Middle frontal gyrus (tissue), 1 donor: Measurements from ENCODE around the gene TPSD1.
"Not testable (repeated sequence)": the region's sequence is repeated elsewhere in the genome, so short reads cannot be mapped to it uniquely, and the experiment has no call there.

Experiments used
- DNase-seq: peaks from one replicate; pipeline ENCODE4 v3.0.0-alpha.2; 2015; ENCODE audit warnings: low spot score; ENCODE audit errors: extremely low spot score

TPSD1 gene

DNA sequence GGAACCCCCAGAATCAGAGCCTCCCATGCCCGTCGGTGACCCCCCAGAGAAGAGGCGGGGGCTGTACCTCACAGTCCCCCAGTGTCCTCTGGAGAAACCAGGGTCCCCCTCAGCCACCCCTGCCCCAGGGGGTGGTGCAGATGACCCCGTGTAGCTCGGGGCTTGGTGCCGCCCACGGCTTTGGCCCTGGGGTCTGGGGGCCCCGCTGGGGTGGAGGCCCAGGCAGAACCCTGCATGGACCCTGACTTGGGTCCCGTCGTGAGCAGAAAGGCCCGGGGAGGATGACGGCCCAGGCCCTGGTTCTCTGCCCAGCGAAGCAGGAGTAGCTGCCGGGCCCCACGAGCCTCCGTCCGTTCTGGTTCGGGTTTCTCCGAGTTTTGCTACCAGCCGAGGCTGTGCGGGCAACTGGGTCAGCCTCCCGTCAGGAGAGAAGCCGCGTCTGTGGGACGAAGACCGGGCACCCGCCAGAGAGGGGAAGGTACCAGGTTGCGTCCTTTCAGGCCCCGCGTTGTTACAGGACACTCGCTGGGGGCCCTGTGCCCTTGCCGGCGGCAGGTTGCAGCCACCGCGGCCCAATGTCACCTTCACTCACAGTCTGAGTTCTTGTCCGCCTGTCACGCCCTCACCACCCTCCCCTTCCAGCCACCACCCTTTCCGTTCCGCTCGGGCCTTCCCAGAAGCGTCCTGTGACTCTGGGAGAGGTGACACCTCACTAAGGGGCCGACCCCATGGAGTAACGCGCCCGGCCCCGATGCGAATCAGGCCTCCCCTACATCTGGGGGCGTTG lies 34.8 kb upstream of the TPSD1 start:
- no peak for DNase-seq

DNA sequence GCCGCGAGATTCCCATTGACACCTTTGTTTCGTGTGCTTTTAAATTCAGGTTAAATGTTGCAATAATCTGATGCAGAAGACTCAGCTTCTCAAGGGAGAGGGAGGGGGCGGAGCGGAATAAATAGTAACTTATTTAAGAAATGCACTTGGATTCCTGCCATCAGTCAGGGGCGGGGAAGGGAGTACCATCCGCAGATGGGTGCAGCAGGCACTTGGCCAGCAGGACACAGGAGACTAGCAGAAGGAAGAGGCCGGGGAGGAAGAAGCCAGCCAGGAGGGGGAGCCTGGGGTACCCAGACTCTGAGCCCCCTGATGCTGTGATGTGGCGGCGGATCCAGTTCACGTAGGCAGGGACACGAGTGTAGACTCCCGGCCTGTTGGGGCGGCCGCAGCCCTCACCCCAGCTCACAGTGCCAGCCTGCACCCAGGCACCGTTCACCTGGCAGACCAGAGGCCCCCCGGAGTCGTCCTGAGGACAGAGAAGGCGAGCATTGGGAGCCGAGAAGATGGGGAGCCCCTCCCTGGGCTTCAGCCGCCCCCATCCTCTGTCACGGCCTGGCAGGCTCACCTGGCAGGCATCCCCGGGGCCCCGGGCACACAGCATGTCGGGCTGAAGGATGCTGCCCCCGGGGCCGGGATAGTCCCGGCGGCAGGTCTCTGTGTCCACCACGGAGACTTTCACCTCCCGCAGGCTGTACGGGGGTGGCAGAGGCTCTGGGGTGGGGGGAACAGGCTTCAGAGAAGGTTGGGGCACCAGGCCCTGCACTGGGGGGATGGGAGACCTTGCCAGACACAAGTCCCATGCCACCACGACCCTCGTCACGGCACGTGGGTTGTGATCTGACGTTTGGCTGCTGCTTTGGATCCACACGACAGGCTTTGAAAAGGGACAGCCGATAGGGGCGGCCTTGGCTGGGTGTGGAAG lies 34.0 kb upstream of the TPSD1 start:
- DNase-seq, result no peak

DNA sequence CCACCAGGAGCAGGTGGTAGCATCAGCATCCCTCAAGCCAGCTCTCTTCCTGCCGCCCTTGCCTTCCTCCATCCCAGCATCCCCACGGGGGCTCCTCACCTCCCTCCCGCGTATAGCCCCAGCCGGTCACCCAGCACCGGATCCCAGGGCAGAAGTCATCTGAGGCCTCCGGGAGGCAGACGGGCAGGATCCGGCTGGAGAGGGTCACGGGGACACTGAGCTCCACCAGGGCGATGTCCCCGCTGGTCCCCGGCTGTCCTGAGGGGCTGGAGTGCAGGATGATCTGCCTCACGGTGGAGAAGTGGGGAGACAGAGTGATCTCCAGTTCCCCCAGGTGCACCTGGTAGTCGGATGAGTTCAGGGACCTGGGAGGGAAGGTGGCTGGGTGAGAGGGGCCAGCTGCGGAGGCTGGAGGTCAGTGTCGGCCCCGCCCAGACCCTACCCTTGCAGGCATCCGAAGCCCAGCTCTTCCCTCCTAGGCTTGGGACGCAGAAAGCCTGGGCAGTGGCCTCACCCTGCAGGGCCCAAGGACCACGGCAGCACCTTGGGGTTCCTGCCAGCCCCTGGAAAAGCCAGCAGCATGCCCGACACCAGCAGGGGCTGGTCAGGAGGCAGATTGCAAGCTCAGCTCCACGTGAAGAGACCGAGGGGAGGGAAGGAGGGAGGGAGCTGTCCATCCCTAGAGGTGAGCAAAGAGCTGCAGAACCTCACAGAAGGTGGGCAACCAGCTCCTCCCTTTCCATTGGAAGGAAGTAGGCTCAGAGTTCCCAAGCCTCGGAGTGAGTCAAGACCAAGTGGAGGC lies 33.1 kb upstream of the TPSD1 start:
- no peak for DNase-seq

DNA sequence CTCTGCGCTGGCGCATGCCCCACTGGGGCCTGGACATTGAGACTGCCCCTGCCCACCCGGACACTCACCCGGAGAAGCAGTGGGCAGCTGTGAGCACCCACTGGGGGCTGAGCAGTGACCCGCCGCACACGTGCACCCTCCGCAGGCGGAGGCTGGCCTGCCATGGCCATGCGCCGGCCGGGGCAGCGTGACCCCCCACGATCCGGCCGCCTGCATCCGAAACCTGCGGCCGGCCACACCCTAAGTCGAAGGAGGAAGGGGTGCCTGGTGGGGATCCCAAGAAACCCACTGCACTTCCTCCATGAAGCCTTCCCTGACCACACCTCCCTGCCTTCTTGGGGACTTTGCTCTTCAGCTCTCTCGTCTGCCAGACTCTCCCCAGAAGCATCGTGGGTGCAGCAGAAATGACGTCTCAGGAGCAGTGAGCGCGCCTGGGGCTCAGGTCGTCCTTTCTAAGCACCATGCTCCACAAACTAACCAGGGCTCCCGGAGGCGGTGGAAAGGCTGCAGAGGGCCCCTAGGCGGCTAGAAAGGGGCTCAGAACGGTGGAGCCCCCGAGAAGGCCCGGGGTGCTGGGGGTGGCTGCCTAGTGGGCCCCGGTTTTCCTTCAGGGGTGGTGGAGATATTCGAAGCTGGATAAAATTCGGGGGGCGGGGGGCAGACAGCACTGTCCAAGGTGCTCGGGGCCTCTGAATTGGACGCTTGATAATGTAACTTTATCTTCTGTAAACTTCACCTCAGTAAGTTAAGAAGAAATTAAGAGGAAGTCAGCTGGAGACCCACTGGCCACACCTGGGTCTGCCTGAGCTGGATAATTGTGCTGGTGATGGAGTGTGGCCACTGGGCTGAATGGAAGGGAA lies 32.3 kb upstream of the TPSD1 start:
- DNase-seq, result no peak

DNA sequence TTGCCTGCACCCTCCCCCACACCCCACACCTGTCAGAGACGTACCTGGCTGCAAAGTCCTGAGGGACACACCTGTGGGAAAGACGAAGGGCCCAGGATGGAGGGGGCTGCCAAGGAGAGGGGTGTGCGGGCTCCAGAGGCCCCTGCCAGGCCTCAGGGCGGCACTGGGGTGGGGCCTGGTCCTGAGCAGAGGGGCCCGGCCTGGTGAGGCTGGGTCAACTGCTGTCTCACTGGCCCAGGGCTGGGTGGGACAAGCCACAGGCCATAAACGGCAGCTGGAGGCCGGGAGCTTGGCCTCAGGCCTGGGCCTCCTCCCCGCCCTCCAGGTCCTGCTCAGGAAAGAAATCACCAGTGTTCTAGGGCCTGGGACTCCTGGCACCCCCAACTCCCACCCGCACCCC lies 31.3 kb upstream of the TPSD1 start:
- DNase-seq, result no peak

DNA sequence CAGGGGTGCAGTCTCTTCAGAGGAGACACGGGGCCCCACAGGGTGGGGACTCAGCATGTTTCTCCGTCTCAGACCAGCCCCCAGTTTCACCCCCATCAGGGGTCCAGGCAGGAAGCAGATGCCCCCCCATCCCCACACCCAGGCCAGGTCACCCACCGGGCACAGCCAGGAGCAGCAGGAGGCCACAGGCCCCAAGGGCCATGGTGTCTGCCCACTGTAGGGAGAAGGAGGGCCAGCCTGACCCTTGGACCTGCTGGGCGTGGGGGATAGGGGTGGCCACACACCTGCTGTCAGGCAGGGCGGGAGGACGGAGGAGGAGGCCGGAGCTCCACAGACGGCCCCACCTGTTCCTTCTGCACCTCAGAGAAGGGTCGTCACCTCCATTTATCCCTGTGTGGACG lies 30.8 kb upstream of the TPSD1 start, which contains the start of gene TPSG1:
TPSG1 (minus strand) TSS at position 218 of the 401 bp plus-strand sequence; CDS start at position 202, 16 bp downstream.
- no peak for DNase-seq

DNA sequence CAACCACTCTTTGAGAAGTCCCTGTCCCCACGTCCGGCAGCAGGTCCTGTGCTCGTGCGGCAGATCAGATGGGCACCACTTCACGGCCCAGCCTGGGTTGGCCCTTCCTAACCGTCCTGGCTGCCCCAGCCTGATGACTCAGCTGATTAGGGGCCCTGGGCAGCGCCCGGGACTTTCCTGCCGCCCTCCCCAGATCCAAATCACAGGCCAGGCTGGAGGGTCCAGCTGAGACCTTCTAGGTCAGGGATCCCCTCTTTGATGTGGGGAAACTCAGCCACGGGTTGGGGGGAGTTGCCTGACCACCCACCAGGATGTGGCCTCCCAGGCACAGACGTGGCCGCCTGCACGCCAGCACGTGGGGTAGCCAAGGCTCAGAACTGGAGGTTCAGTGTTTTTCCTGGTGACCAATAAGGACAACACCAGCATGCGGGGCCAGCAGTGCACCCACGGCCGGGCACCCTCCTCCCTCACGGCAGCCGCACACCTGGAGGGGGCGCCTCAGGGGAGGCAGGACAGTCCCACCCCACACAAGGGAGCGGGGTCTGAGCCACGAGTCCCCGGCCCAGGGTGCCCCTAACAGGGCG lies 30.0 kb upstream of the TPSD1 start:
- DNase-seq, result not testable (repeated sequence)

DNA sequence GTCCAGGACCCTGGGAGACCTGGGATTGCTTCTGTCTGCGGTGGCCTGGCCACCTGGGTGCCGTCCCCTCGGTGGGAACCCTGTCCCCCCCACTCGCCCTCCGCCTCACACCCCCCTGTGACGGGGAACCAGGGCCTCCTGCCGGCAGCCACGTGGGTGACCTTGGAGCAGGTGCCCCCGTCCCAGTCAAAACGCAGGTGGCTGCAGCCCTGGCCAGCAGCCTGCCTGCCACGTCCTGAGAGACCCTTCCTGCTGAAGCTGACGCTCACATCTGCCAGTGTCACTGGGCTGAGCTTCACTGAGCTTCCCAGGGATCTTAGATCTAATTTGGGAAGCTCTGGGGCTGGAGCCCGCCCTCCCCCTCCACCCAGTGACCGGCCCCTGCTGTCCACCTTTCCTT lies 29.2 kb upstream of the TPSD1 start:
- not testable (repeated sequence) for DNase-seq

DNA sequence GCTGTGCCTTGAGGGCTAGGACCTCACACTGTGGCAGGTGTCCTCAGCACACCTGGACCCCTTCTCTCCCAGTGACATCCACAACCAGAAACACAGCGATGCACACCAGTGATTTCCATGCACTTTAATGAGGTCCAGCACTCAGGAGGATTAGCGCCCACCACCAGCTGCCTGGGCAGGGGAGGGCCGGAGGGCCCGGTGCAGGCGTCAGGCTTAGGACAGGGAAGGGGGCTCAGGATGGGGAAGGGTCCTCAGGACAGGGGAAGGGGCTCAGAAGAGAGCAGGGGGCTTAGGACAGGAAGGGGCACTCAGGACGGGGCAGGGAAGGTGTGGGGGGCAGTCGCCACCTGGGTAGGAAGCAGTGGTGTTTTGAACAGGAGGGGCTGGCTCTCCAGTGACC lies 27.6 kb upstream of the TPSD1 start:
- DNase-seq, result not testable (repeated sequence)

DNA sequence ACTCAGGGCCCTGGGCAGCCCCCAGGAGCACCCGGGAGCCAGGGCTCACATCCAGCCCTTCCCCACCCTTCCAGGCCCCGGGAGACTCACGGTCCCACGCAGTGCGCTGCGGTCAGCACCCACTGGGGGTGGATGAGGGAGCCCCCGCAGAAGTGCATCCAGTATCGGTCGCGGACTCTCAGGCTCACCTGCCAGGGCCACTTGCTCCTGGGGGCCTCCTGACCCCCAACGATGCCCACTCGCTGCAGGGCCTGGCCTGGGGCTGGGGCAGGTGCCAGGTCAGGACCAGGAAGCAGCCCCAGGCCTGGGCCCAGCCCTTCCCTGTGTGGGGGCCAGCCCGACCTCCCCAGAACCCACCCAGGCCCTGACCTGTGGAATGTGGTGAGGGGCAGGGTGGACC lies 26.4 kb upstream of the TPSD1 start:
- not testable (repeated sequence) for DNase-seq

DNA sequence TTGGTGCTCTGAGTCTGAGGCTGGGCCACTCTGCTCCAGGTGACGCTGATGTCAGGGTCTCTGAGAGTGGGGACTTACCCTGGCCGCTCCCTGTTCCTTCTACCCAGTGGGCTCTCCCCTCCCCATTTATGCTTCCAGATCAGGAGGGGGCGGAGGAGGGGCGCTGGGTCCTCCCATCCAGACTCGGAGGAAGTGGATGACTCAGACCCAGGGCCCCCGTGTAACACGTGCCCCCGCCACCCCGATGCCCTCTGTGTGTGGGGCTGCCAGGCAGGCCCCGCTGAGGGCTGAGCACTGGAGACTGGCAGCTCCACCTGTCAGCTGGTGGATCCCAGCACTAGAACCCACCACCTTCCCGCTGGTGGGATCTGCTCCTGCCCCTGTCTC lies 25.8 kb upstream of the TPSD1 start, which contains the start of gene TPSB2:
TPSB2 (minus strand) TSS at position 101 of the 387 bp plus-strand sequence. CDS start 233 bp downstream, outside the sequence.
- DNase-seq, result not testable (repeated sequence)

DNA sequence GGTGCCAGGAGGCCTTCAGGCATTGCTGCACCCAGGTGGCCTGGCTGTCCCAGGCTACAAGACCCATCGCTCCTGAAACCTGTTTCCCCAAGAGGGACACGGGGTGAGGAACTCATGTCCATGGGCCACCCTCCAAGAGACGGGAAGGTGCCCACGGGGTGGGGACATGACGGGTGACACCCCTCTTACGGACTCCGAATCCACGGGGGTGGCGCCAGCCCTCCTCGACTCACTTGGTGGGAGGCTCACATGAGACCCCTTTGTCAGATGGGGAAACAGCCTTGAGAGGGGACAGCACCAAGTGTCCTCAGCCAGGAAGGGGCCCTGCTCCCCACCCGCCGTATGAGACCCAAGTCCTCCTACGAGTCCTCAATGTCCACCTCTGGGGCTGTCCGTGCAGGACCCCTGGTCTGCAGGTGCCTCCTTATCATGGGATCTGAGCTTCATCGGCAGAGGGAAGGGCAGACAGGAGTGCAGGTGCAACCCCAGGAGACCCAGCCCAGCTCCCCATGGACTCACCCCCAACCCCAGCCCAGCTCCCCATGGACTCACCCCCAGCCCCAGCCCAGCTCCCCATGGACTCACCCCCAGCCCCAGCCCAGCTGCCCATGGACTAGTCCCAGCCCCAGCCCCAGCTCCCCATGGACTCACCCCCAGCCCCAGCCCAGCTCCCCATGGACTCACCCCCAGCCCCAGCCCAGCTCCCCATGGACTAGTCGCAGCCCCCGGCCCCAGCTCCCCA lies 25.2 kb upstream of the TPSD1 start:
- not testable (repeated sequence) for DNase-seq

DNA sequence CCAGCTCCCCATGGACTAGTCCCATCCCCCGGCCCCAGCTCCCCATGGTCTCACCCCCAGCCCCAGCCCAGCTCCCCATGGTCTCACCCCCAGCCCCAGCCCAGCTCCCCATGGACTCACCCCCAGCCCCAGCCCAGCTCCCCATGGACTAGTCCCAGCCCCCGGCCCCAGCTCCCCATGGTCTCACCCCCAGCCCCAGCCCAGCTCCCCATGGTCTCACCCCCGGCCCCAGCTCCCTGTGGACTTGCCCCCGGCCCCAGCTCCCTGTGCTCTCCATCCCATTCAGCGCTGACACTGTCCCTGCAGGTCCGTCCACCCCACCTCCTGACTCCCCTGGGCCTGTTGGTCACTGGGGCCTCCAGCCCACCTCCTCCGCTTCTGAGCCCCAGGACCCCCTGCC lies 24.6 kb upstream of the TPSD1 start:
- DNase-seq, result not testable (repeated sequence)

DNA sequence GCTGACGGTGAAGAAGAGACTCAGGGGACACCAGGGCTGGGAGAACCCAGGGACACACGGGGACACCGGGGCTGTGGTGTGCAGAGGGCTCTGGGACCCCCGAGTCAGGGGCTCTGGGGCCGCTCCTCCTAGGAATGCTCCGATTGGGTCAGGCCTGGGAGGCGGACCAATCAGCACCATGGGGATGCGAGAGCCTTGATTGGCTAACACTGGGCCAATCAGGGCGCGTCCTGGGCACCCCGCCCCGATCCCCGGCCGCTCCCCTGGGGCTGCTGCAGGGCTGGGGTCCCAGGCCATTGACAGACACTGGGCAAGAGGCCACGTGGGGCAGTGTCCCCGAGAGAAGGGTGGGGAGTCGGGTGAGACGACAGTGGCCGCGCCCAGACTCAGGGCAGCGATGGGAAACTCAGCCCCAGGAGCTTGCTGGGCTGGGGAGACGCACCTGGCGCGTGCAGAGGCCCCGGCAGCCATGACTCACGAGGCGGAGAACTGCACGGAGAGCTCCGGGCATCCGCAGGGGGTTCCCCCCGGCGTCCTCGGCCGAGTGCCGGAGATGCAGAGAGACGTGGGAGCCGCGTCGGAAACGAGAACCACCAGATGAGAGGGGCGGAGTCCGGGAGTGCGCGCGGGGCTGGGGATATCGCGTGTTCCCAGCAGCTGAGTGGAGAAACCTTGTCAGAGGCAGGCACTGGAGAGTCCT lies 23.7 kb upstream of the TPSD1 start:
- not testable (repeated sequence) for DNase-seq

DNA sequence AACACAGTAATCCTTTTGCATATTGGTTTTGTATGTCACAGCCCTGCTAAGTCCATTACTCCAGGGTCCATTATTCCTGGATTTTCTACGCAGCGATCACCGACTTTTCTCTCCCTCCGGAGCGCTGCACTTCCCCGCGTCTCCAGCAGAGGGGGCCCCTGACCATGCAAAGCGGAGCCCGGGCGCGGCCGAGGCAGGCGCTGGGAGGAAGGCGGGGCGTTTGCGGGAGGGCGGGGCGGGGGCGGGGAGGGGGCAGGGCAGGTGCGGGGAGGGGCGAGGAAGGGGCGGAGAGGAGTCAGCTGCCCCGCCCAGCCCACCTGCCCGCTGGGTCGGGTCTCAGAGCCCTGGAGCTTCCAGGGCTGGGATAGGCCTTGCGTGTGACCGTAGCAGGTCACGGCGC lies 19.2 kb upstream of the TPSD1 start:
- not testable (repeated sequence) for DNase-seq

DNA sequence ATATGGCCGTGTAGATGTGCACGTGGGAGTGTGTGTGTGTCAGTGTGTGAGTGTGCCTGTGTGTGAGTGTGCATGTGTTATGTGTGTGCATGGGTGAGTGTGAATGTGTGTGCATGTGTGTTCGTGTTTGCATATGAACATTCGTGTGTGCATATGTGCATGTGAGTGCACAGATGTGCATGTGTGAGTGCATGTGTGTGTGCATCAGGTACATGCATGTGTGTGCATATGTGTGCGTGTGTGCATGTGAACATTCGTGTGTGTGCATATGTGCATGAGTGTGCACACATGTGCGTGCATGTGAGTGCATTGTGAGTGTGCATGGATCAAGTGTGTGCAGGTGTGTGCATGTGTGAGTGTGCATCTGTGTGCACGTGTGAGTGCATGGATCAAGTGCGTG lies 17.9 kb upstream of the TPSD1 start:
- DNase-seq, result no peak

DNA sequence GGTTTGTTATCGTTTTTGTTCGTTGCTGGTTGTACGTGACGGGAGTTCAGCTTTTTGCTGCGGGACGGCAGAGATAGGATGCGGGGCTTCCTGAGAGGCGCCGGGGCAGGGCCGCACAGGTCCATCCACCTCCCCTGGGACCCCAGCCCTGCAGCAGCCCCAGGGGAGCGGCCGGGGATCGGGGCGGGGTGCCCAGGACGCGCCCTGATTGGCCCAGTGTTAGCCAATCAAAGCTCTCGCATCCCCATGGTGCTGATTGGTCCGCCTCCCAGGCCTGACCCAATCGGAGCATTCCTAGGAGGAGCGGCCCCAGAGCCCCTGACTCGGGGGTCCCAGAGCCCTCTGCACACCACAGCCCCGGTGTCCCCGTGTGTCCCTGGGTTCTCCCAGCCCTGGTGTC lies 17.0 kb upstream of the TPSD1 start:
- DNase-seq, result not testable (repeated sequence)

DNA sequence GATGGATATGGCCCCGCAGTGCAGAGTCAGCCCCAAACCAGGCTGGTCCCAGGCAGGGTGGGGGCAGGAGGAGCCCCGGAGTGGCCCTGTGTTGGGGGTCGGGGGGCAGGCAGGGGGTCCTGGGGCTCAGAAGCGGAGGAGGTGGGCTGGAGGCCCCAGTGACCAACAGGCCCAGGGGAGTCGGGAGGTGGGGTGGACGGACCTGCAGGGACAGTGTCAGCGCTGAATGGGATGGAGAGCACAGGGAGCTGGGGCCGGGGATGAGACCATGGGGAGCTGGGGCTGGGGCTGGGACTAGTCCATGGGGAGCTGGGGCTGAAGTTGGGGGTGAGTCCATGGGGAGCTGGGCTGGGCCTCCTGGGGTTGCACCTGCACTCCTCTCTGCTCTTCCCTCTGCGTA lies 16.3 kb upstream of the TPSD1 start:
- not testable (repeated sequence) for DNase-seq

DNA sequence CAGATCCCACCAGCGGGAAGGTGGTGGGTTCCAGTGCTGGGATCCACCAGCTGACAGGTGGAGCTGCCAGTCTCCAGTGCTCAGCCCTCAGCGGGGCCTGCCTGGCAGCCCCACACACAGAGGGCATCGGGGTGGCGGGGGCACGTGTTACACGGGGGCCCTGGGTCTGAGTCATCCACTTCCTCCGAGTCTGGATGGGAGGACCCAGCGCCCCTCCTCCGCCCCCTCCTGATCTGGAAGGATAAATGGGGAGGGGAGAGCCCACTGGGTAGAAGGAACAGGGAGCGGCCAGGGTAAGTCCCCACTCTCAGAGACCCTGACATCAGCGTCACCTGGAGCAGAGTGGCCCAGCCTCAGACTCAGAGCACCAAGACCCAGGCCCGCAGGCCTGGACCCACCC lies 15.4 kb upstream of the TPSD1 start, which contains the start of gene TPSAB1:
TPSAB1 (plus strand) TSS at position 270 of the 400 bp plus-strand sequence. CDS start 234 bp downstream, outside the sequence.
- DNase-seq, result not testable (repeated sequence)
